HEK293 (cell line): ENCODE data around the gene KIZ.

Experiments
- PRDM10 ChIP-seq: fragments of 450-650 bp; formaldehyde crosslinking; IDR thresholded peaks from 2 replicates; pipeline ENCODE4 v1.5.1; 2016; ENCODE audit warnings: missing biosample characterization, missing genetic modification characterization
- TRIM28 ChIP-seq: IDR thresholded peaks from 2 replicates; pipeline ENCODE4 v1.6.1; 2011; ENCODE audit warnings: low read length, control low read depth, borderline replicate concordance
- ZBTB1 ChIP-seq: fragments of 450-650 bp; formaldehyde crosslinking; IDR thresholded peaks from 2 replicates; pipeline ENCODE4 v1.5.1; 2016; ENCODE audit warnings: missing biosample characterization, missing genetic modification characterization
- ZNF140 ChIP-seq: fragments of 450-650 bp; formaldehyde crosslinking; IDR thresholded peaks from 2 replicates; pipeline ENCODE4 v1.5.1; 2016; ENCODE audit warnings: missing biosample characterization, missing genetic modification characterization
- ZNF223 ChIP-seq: fragments of 450-650 bp; formaldehyde crosslinking; IDR thresholded peaks from 2 replicates; pipeline ENCODE4 v1.5.1; 2016; ENCODE audit warnings: missing biosample characterization, missing genetic modification characterization
- ZNF350 ChIP-seq: fragments of 450-650 bp; formaldehyde crosslinking; IDR thresholded peaks from 2 replicates; pipeline ENCODE4 v1.5.0; 2017; ENCODE audit warnings: missing biosample characterization, mild to moderate bottlenecking, missing genetic modification characterization
- ZNF514 ChIP-seq: fragments of 450-650 bp; formaldehyde crosslinking; IDR thresholded peaks from 2 replicates; pipeline ENCODE4 v1.5.1; 2016; ENCODE audit warnings: missing biosample characterization, missing genetic modification characterization
- ZNF585B ChIP-seq: fragments of 450-650 bp; formaldehyde crosslinking; IDR thresholded peaks from 2 replicates; pipeline ENCODE4 v1.5.1; 2016; ENCODE audit warnings: missing biosample characterization, missing genetic modification characterization
- ZNF747 ChIP-seq: fragments of 450-650 bp; formaldehyde crosslinking; IDR thresholded peaks from 2 replicates; pipeline ENCODE4 v1.5.1; 2016; ENCODE audit warnings: missing biosample characterization, missing genetic modification characterization
- ZNF785 ChIP-seq: fragments of 450-650 bp; formaldehyde crosslinking; IDR thresholded peaks from 2 replicates; pipeline ENCODE4 v1.5.1; 2016; ENCODE audit warnings: missing biosample characterization, missing genetic modification characterization
- TF ChIP-seq, protein P1 (sequence below): fragments of 450-650 bp; formaldehyde crosslinking; IDR thresholded peaks from 2 replicates; pipeline ENCODE4 v1.5.1; 2016; ENCODE audit warnings: missing biosample characterization, missing genetic modification characterization
- TF ChIP-seq, protein P2 (sequence below): fragments of 450-650 bp; formaldehyde crosslinking; IDR thresholded peaks from 2 replicates; pipeline ENCODE4 v1.5.1; 2016; ENCODE audit warnings: missing biosample characterization, missing genetic modification characterization, low read depth
- TF ChIP-seq, protein P3 (sequence below): fragments of 450-650 bp; formaldehyde crosslinking; IDR thresholded peaks from 2 replicates; pipeline ENCODE4 v1.5.1; 2016; ENCODE audit warnings: missing biosample characterization, missing genetic modification characterization

DNA sequence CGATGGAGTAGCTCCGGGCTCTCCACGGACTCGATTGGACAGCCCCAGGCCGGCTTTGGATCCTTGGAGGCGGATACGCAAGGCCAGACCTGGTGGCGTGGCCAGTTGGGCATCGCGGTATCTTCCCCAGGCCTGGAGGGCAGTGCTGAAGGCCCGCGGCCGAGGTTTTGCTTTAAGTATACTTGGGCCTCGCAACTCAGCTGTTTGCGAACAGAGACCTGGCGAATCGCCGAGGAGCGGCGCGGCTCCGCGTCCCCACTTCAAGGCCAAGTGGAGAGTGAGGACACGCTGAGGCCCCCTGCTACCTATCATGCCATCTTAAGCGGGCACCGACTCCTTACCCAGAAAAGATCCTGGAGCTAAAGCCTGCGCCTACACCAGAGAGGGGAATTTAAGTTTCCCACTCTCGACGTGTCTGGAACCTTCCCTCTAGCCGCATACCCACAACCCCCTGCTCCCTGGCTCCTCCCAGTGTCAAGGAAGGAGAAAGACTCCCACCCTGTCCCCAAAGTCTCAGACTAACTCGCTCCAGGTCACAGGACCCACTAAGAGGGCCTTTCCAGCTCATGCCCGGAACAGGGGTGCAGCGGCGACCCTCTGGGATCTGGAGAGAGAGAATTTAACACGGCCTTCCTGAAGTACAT is 23.8 kb upstream of the KIZ start:
- no peak for TF ChIP-seq ZNF350 (tag by site-specific recombination)
- TF ChIP-seq, protein P1, sequence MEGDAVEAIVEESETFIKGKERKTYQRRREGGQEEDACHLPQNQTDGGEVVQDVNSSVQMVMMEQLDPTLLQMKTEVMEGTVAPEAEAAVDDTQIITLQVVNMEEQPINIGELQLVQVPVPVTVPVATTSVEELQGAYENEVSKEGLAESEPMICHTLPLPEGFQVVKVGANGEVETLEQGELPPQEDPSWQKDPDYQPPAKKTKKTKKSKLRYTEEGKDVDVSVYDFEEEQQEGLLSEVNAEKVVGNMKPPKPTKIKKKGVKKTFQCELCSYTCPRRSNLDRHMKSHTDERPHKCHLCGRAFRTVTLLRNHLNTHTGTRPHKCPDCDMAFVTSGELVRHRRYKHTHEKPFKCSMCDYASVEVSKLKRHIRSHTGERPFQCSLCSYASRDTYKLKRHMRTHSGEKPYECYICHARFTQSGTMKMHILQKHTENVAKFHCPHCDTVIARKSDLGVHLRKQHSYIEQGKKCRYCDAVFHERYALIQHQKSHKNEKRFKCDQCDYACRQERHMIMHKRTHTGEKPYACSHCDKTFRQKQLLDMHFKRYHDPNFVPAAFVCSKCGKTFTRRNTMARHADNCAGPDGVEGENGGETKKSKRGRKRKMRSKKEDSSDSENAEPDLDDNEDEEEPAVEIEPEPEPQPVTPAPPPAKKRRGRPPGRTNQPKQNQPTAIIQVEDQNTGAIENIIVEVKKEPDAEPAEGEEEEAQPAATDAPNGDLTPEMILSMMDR (tag by site-specific recombination): no peak
- no peak for TF ChIP-seq ZNF514 (tag by site-specific recombination)
- no peak for TF ChIP-seq ZNF747
- TF ChIP-seq PRDM10 (tag by site-specific recombination): no peak
- TF ChIP-seq ZNF140 (tag by site-specific recombination): no peak
- no peak for TF ChIP-seq TRIM28
- no peak for TF ChIP-seq ZNF785
- no peak for TF ChIP-seq ZNF585B
- TF ChIP-seq, protein P2, sequence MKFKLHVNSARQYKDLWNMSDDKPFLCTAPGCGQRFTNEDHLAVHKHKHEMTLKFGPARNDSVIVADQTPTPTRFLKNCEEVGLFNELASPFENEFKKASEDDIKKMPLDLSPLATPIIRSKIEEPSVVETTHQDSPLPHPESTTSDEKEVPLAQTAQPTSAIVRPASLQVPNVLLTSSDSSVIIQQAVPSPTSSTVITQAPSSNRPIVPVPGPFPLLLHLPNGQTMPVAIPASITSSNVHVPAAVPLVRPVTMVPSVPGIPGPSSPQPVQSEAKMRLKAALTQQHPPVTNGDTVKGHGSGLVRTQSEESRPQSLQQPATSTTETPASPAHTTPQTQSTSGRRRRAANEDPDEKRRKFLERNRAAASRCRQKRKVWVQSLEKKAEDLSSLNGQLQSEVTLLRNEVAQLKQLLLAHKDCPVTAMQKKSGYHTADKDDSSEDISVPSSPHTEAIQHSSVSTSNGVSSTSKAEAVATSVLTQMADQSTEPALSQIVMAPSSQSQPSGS (tag by site-specific recombination): no peak
- no peak for TF ChIP-seq ZNF223 (tag by site-specific recombination)
- TF ChIP-seq, protein P3, sequence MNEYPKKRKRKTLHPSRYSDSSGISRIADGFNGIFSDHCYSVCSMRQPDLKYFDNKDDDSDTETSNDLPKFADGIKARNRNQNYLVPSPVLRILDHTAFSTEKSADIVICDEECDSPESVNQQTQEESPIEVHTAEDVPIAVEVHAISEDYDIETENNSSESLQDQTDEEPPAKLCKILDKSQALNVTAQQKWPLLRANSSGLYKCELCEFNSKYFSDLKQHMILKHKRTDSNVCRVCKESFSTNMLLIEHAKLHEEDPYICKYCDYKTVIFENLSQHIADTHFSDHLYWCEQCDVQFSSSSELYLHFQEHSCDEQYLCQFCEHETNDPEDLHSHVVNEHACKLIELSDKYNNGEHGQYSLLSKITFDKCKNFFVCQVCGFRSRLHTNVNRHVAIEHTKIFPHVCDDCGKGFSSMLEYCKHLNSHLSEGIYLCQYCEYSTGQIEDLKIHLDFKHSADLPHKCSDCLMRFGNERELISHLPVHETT: no peak
- TF ChIP-seq ZBTB1 (tag by site-specific recombination): no peak
